Muscle of leg (tissue), 11 donors: Measurements from ENCODE around the gene UNC5A. TPM values are rescaled to one million over a fixed set of nuclear protein-coding genes. Genes with fewer than 3 reads are reported as not detected.
A peak's percentile ranks its signal among the peaks of the same experiment; 100 is the strongest.
"Not testable (repeated sequence)": the region's sequence is repeated elsewhere in the genome, so short reads cannot be mapped to it uniquely, and the experiment has no call there.

ENCODE experiments used
- DNase-seq: peaks from one replicate; pipeline ENCODE4 v3.0.0; 2013
- H3K27ac ChIP-seq: one replicate; pipeline ENCODE4 v1.5.1; 2013; ENCODE audit warnings: mild to moderate bottlenecking, low read length, control low read depth
- H3K27me3 ChIP-seq: one replicate; pipeline ENCODE4 v1.6.1; 2013; ENCODE audit warnings: low read length; ENCODE audit not compliant: control insufficient read depth, insufficient read depth
- H3K36me3 ChIP-seq: one replicate; pipeline ENCODE4 v1.6.1; 2013; ENCODE audit warnings: low read length; ENCODE audit not compliant: control insufficient read depth, insufficient read depth
- H3K4me1 ChIP-seq: one replicate; pipeline ENCODE4 v1.6.1; 2013; ENCODE audit warnings: low read length; ENCODE audit not compliant: control insufficient read depth, insufficient read depth
- H3K4me3 ChIP-seq: one replicate; pipeline ENCODE4 v1.5.1; 2013; ENCODE audit warnings: low read length, control low read depth
- H3K9me3 ChIP-seq: replicated peaks from 2 replicates; pipeline ENCODE4 v1.6.1; 2013; ENCODE audit warnings: low read depth, low read length; ENCODE audit not compliant: control insufficient read depth
- WGBS: methylation state at CpG from one replicate; pipeline ENCODE4 v1.1.5; 2013; ENCODE audit warnings: missing lambda C conversion rate; ENCODE audit not compliant: insufficient coverage; 5-methylcytosine and 5-hydroxymethylcytosine counted together
- polyA plus RNA-seq, 8 donors: library from polyadenylated mRNA; unstranded; fragments of 120-200 nt; gene quantifications; one replicate each; pipeline versions ENCODE4 v1.2.1 to v1.2.3, GENCODE V29; 2013; ENCODE audit warnings: inconsistent platforms in 1 of 8, low replicate concordance in 1 of 8; ENCODE audit not compliant: insufficient read length in 8 of 8, insufficient read depth in 1 of 8
- total RNA-seq: library from RNA; stranded (reverse); fragments of 120-200 nt; gene quantifications from one replicate; pipeline ENCODE4 v1.2.4, GENCODE V29; 2013

Gene UNC5A
- total and polyA plus RNA-seq, 9 donors, result 0.62 to 2.1 (median 1.5) TPM

- not testable (repeated sequence) for H3K4me1 ChIP-seq, H3K4me3 ChIP-seq, H3K9me3 ChIP-seq, DNase-seq, H3K36me3 ChIP-seq, H3K27ac ChIP-seq
- H3K27me3 ChIP-seq, result peaks cover 46% of the 10 kb centered on the region
- WGBS, result 90% methylated on average over 4 of the region's 10 CpGs
Observed at GRCh38 chr5:176870644-176871043, 60.3 kb downstream of the UNC5A start.

GRCh38 chr5:176872586-176872985, 62.2 kb downstream of the UNC5A start:
- H3K36me3 ChIP-seq, H3K4me1 ChIP-seq, H3K27ac ChIP-seq, DNase-seq, H3K9me3 ChIP-seq, H3K4me3 ChIP-seq: not testable (repeated sequence)
- peaks cover 45% of the 10 kb centered on the region for H3K27me3 ChIP-seq
- WGBS, result 57% methylated on average over 1 of the region's 2 CpGs

DNA sequence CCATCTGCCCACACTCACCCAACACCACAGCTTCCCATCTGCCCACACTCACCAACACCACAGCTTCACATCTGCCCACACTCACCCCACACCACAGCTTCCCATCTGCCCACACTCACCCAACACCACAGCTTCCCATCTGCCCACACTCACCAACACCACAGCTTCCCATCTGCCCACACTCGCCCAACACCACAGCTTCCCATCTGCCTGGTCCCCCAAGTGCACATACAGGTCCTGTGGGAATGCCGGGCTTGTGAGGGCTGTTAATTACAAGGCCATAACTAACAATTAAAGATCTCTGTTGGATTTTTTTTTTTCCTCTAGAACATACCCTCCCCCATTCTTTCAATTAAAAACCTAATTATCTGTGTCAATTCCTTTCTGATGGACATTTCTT, 62.7 kb downstream of the UNC5A start:
- H3K27me3 ChIP-seq, result peaks cover 43% of the 10 kb centered on the region
- H3K9me3 ChIP-seq, result not testable (repeated sequence)

GRCh38 chr5:176873541-176874172, 63.3 kb downstream of the UNC5A start:
- WGBS, result 26% methylated on average over 16 of the region's 16 CpGs
- Histone ChIP-seq H3K27me3 (peaks cover 40% of the 10 kb centered on the region), H3K27ac (no peak overlapping the region), H3K4me1 (peaks cover 6% of the 10 kb centered on the region), H3K36me3 (no peaks in the 10 kb centered on the region), H3K9me3 (no peaks in the 10 kb centered on the region), H3K4me3 (no peak overlapping the region)
- DNase-seq, result peak; percentile 78

More for the DNA sequence above, 62.7 kb downstream of the UNC5A start:
- H3K4me3 ChIP-seq, H3K27ac ChIP-seq, H3K4me1 ChIP-seq, DNase-seq, H3K36me3 ChIP-seq: not testable (repeated sequence)
- WGBS, result 83% methylated on average over 1 of the region's 2 CpGs

DNA sequence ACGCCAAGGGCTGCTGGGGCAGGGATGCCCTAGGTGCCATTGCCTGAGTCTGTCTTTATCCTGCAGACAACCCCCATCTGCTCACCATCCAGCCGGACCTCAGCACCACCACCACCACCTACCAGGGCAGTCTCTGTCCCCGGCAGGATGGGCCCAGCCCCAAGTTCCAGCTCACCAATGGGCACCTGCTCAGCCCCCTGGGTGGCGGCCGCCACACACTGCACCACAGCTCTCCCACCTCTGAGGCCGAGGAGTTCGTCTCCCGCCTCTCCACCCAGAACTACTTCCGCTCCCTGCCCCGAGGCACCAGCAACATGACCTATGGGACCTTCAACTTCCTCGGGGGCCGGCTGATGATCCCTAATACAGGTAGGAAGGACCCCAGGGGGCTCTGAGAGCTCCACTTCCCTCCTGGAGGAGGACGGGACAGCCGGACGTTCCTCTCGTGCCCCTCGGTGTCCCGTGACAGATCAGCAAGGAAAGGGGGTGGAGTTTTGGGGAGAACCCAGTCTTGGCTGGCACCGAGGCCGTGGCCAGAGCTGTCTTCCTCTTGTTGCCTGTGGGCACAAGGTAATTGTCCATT, 63.9 kb downstream of the UNC5A start:
- Histone ChIP-seq H3K9me3 (no peaks in the 10 kb centered on the region), H3K36me3 (no peaks in the 10 kb centered on the region), H3K27me3 (peaks cover 40% of the 10 kb centered on the region), H3K4me3 (no peak overlapping the region), H3K27ac (no peak overlapping the region), H3K4me1 (peaks cover 6% of the 10 kb centered on the region)
- no peak for DNase-seq
- 62% methylated on average over 8 of the region's 20 CpGs for WGBS

DNA sequence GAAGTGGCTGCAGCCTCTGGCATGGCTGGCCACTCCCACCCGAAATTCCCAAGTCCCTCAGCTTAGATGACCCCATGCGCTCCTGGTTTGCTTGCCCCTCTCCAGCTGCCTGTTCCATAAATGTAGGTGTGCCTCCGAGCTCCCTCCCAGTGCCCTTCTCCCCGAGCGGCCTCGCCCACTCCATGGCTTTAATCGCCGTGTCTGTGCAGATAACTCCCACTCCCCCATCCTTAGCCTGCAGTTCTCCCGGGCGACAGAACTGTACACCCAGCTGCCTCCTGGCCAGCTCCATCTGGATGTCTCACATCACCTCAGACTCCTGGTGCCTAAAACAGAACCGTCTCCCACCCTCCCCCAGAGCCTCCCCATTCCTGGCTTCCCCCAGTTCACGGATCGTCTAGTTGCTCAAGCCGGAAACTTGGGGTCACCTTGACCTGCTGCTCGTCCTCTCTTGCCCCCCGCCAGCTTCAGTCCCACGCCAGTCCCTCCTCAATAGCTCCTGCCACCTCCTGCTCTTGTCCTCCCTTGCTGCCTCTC, 64.7 kb downstream of the UNC5A start:
- WGBS, result 50% methylated on average over 17 of the region's 17 CpGs
- peaks cover 6% of the 10 kb centered on the region for H3K4me1 ChIP-seq
- H3K36me3 ChIP-seq, result no peaks in the 10 kb centered on the region
- H3K27me3 ChIP-seq, result peaks cover 38% of the 10 kb centered on the region
- no peak overlapping the region for H3K27ac ChIP-seq
- H3K4me3 ChIP-seq, result no peak overlapping the region
- H3K9me3 ChIP-seq, result no peaks in the 10 kb centered on the region
- DNase-seq, result no peak

DNA sequence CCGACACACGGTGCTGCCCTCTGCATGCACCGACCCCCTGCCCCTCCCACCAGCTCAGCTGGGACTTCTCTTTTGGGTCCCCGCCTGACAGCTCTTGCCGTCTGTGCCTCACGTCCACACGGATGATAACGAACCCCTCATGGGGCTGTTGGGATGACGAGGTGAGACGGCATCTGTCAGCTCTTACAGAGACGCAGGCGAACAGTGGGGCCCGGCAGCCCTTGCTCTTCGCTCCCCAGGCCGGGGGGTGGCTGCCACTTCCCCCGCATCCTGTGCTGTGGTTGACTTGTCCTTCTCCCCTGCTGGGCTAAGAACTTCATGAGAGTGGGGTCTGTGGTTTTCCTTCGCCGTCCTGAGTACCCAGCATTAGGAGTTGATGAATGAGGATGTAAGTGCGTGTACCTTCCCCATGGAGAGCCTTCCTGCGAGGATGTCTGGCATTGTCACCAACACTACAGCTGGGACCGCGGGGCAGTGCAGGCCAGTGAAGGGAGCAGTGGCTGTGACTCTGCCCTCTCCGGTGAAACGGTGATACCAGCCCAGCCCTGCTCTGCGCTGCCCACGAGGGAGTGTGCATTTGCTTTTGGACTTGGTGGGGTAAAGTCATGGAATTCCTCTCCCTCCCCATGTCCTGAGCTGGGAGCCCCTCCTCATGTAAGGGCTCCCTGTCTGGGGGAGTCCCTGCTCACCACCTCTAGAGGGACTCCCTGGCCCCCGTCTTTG, 65.6 kb downstream of the UNC5A start:
- no peak for DNase-seq
- WGBS, result 38% methylated on average over 14 of the region's 27 CpGs
- Histone ChIP-seq H3K9me3 (no peaks in the 10 kb centered on the region), H3K4me3 (no peak overlapping the region), H3K27me3 (peaks cover 36% of the 10 kb centered on the region), H3K27ac (no peak overlapping the region), H3K36me3 (no peaks in the 10 kb centered on the region), H3K4me1 (peaks cover 6% of the 10 kb centered on the region)

DNA sequence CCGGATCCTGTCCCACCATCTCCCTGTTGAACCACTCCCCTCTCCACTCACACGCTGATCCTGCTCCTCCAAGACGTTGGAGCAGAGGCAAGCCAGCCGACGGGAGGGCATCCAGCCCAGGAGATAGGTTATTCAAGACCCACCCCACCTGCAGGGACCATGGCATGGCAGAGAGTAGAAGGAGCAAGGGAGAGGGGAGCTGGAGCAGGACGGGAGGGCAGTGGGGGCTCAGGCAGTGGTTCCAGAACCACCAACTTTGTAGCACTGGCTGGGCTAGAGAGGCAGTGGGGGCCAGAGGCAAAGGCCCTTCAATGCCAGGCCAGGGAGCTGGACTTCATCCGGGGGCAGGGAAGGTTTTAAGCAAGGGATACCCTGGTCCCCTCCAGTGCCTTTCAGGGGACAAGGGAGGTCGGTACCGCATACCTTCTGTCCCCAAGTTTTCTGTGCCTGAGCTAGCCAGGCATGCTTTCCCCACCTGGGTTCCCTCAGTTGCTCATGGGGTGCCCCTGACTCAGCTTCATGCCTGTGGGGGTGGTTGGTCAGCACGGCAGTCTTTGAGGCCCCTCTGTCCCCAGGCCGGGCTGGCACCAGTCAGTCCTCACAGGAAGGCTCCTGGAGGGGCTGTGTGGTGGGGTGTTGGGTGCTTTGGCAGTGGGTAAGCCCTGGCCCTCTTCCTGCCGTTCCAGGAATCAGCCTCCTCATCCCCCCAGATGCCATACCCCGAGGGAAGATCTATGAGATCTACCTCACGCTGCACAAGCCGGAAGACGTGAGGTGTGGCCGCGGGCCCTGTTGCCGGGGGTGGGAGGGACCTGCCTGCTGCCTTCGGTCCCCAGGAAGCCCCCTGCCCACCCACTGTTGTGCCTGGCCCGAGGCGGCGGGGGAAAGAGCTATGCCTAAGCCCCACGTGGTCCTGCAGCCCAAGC, 66.4 kb downstream of the UNC5A start:
- no peaks in the 10 kb centered on the region for H3K36me3 ChIP-seq
- no peak overlapping the region for H3K27ac ChIP-seq
- 75% methylated on average over 21 of the region's 24 CpGs for WGBS
- DNase-seq, result no peak
- H3K9me3 ChIP-seq, result no peaks in the 10 kb centered on the region
- peaks cover 36% of the 10 kb centered on the region for H3K27me3 ChIP-seq
- H3K4me3 ChIP-seq, result no peak overlapping the region
- peaks cover 6% of the 10 kb centered on the region for H3K4me1 ChIP-seq

DNA sequence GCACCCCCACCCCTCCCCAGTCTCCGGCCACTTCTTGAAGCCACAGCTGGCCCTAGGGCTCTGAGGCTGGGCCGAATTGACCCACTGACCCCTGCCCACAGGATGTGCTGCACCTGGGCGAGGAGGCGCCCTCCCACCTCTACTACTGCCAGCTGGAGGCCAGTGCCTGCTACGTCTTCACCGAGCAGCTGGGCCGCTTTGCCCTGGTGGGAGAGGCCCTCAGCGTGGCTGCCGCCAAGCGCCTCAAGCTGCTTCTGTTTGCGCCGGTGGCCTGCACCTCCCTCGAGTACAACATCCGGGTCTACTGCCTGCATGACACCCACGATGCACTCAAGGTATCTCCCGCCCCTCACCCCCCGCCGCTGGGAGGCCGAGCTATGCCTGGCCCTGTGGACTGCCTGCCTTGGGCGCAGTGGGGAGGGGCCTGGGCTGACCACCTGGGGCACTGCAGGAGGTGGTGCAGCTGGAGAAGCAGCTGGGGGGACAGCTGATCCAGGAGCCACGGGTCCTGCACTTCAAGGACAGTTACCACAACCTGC, 67.5 kb downstream of the UNC5A start:
- peaks cover 36% of the 10 kb centered on the region for H3K27me3 ChIP-seq
- no peak for DNase-seq
- no peaks in the 10 kb centered on the region for H3K36me3 ChIP-seq
- no peak overlapping the region for H3K4me3 ChIP-seq
- peaks cover 14% of the 10 kb centered on the region for H3K4me1 ChIP-seq
- no peaks in the 10 kb centered on the region for H3K9me3 ChIP-seq
- H3K27ac ChIP-seq, result no peak overlapping the region
- 58% methylated on average over 21 of the region's 21 CpGs for WGBS
